ENCODE measurements around the gene CASZ1.

Gene CASZ1

GRCh38 chr1:10667861-10668761 is 128.3 kb downstream of the CASZ1 start:
- POLR2A ChIA-PET, result interaction anchor here (0.6 kb wide), 1 partner anchor 216 kb away, joined by 5 read pairs; no protein-coding TSS in a partner anchor
- TF ChIP-seq CTCF (IDR thresholded peaks at IDR 0.05; ENCODE audit: insufficient read depth, low read length, missing control alignments), result no peak
- no peak overlapping the region for H3K4me3 ChIP-seq (ENCODE audit: low read depth, low read length)
- CTCF ChIA-PET, result no interaction called here
- DNase-seq (ENCODE audit: low read depth, low spot score), result no peak

GRCh38 chr1:10665930-10666850 is 130.3 kb downstream of the CASZ1 start:
- ChIA-PET CTCF (interaction anchor here (0.6 kb wide), 1 partner anchor 102 kb away, joined by 3 read pairs; no protein-coding TSS in a partner anchor), POLR2A (no interaction called here)
- DNase-seq (ENCODE audit: low read depth, low spot score), result no peak
- no peak for TF ChIP-seq CTCF (IDR thresholded peaks at IDR 0.05; ENCODE audit: insufficient read depth, low read length, missing control alignments)
- H3K4me3 ChIP-seq (ENCODE audit: low read depth, low read length), result no peak overlapping the region

- DNase-seq (ENCODE audit: low read depth, low spot score), result no peak
- no peak for TF ChIP-seq CTCF (IDR thresholded peaks at IDR 0.05; ENCODE audit: insufficient read depth, low read length, missing control alignments)
- CTCF ChIA-PET, result no interaction called here
- no peak overlapping the region for H3K4me3 ChIP-seq (ENCODE audit: low read depth, low read length)
- POLR2A ChIA-PET, result no interaction called here
These were observed 131.2 kb downstream of the CASZ1 start for GRCh38 chr1:10665226-10665625.

GRCh38 chr1:10664251-10664650 is 132.2 kb downstream of the CASZ1 start:
- ChIA-PET CTCF (no interaction called here), POLR2A (no interaction called here)
- H3K4me3 ChIP-seq (ENCODE audit: low read depth, low read length), result no peak overlapping the region
- DNase-seq (ENCODE audit: low read depth, low spot score), result no peak
- TF ChIP-seq CTCF (IDR thresholded peaks at IDR 0.05; ENCODE audit: insufficient read depth, low read length, missing control alignments), result no peak

GRCh38 chr1:10663678-10664035 is 132.8 kb downstream of the CASZ1 start:
- no peak for DNase-seq (ENCODE audit: low read depth, low spot score)
- ChIA-PET CTCF (no interaction called here), POLR2A (no interaction called here)
- no peak for TF ChIP-seq CTCF (IDR thresholded peaks at IDR 0.05; ENCODE audit: insufficient read depth, low read length, missing control alignments)
- H3K4me3 ChIP-seq (ENCODE audit: low read depth, low read length), result no peak overlapping the region

All from AG04449 (cell line).